ENCODE measurements around the gene DNAJC30. TPM values are rescaled to one million over a fixed set of nuclear protein-coding genes. Genes with fewer than 3 reads are reported as not detected.

Gene DNAJC30
- total RNA-seq, 1 experiment from 2014 or later = 8.5 TPM

DNA sequence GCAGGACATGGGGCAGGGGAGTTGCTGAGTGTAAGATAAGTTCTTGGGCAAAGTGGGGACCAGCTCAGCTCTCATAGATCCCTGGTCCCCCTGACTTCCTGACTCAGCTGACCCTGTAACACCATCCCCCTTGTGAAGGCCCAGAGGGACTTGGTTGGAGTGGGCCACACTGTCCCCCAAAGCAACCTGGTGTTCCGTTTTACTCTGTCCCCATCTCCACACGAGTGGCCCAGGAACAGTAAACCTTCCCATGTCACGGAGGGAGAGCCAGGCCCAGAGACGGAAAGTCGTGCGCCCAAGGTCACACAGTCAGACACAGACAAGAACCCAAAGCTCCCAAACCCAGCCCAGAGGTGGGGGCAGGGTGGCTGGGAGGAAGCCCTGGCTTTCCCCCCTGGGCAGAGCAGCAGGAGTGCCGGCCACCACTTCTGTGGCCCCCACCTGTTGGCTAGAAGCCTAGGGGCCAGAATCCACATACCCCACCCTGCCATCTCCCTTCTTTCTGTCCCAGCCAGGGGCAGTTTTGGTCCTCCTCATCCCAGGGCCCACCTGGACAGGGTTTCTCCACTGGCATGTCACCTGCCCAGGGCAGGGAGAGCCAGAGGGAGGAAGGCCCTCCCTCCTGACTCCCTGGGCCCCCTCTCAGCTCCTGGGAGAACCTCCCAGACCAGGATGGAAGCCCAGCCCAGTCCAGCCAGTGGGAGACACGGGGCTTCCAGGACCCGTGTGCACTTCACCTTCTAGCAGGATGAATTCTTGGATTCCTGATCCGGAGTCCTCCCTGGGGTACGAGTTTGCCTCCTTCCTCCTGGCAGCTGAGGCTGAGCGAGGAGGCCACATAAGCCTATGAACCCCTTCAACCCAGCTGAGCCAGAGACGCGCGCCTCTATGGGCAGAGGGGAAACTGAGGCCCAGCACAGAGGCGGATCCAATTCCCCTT lies 36.2 kb downstream of the DNAJC30 start:
- H3K9ac ChIP-seq (ENCODE audit: low read length) = peak overlapping the region; percentile 80
- CTCF ChIA-PET = no interaction called here

More for the DNA sequence above, 36.2 kb downstream of the DNAJC30 start:
- no peaks in the 10 kb centered on the region for H3K27me3 ChIP-seq (ENCODE audit: insufficient read depth, low read length)
- H3K4me2 ChIP-seq (ENCODE audit: low read length) = peak overlapping the region; percentile 88
- no peaks in the 10 kb centered on the region for H4K20me1 ChIP-seq (ENCODE audit: insufficient read depth)
- BruUV-seq (replicated peaks) = TSS peak; percentile 66
- peak overlapping the region; percentile 72 for H3K27ac ChIP-seq (ENCODE audit: low read depth, low read length)
- H3K9me2 ChIP-seq (ENCODE audit: insufficient read depth) = no peaks in the 10 kb centered on the region
- no peak overlapping the region for H2AFZ ChIP-seq (ENCODE audit: low read depth, low read length, poor library complexity, severe bottlenecking)
- H3K4me1 ChIP-seq (ENCODE audit: control insufficient read depth in 1 of 2, insufficient read depth in 2 of 2, low read length in 2 of 2) = peaks cover 13 to 34% of the 10 kb centered on the region in 2 experiments
- H3K9me3 ChIP-seq (ENCODE audit: control insufficient read depth in 1 of 2, insufficient read depth in 1 of 2, low read depth in 1 of 2, low read length in 2 of 2) = no peaks in the 10 kb centered on the region
- ATAC-seq (peak; percentile 42), DNase-seq (ENCODE audit: low read depth, low spot score) (no peak)
- H3K79me2 ChIP-seq (ENCODE audit: insufficient read depth, low read length) = no peaks in the 10 kb centered on the region
- RAD21 ChIA-PET (ENCODE audit: low non-redundant PET in 1 of 2, low total read pairs in 2 of 2, uncharacterized antibody in 2 of 2, unreplicated experiment in 2 of 2) = no interaction called here
- H3K36me3 ChIP-seq (ENCODE audit: control insufficient read depth in 1 of 2, insufficient read depth in 2 of 2, low read length in 2 of 2) = no peaks in the 10 kb centered on the region
- POLR2A ChIA-PET = interaction anchor here (0.6 to 2.7 kb wide), 4 partner anchors 10 to 25 kb away, joined by 3 to 8 read pairs (median 4); partner anchors contain the start of gene MLXIPL
- H3K4me3 ChIP-seq (replicated peaks in 1 of 2; ENCODE audit: low read depth in 1 of 2, low read length in 2 of 2) = peak overlapping the region; percentile 64 to 65
- intact Hi-C loops (cut with micrococcal nuclease) = no loop called here
- TF ChIP-seq ZFX (IDR thresholded peaks at IDR 0.05) (no peak), SP1 (IDR thresholded peaks at IDR 0.05; ENCODE audit: low read depth) (no peak), SIN3A (IDR thresholded peaks at IDR 0.05; ENCODE audit: low read depth) (no peak), EGR1 (IDR thresholded peaks at IDR 0.05; ENCODE audit: low read depth) (no peak), SRF (IDR thresholded peaks at IDR 0.05; ENCODE audit: low read depth) (no peak), ZBTB33 (IDR thresholded peaks at IDR 0.05; ENCODE audit: extremely low read depth, insufficient replicate concordance, low read length) (no peak), YY1 (IDR thresholded peaks at IDR 0.05; ENCODE audit: extremely low read depth, insufficient replicate concordance, low read depth, low read length) (no peak), TCF7L2 (IDR thresholded peaks at IDR 0.05; ENCODE audit: borderline replicate concordance, extremely low read depth, insufficient read depth, insufficient read length) (no peak), JUND (IDR thresholded peaks at IDR 0.05) (no peak), POLR2A (IDR thresholded peaks at IDR 0.05; ENCODE audit: borderline replicate concordance, extremely low read depth, insufficient read depth, insufficient read length) (no peak)
- TF ChIP-seq, protein P1, sequence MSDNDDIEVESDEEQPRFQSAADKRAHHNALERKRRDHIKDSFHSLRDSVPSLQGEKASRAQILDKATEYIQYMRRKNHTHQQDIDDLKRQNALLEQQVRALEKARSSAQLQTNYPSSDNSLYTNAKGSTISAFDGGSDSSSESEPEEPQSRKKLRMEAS (IDR thresholded peaks at IDR 0.05) = no peak

Measured in HCT116 (cell line).